Ascending aorta (tissue), 2 donors: ENCODE measurements around the gene SEMA4C. TPM values are rescaled to one million over a fixed set of nuclear protein-coding genes. Genes with fewer than 3 reads are reported as not detected.

Source experiments
- DNase-seq, 2 donors: peaks; one replicate each; pipeline ENCODE4 v3.0.0-alpha.2; 2019; ENCODE audit warnings: low spot score in 2 of 2
- H3K27ac ChIP-seq, 2 donors: fragments of 200-600 bp; sonication (generic); one replicate each; pipeline ENCODE4 v1.5.1; 2016 to 2017; ENCODE audit warnings: mild to moderate bottlenecking in 1 of 2
- H3K27me3 ChIP-seq: fragments of 200-600 bp; sonication (generic); one replicate; pipeline ENCODE4 v1.5.1; 2017
- H3K36me3 ChIP-seq, 2 donors: fragments of 200-600 bp; sonication (generic); one replicate each; pipeline ENCODE4 v1.5.1; 2016
- H3K4me1 ChIP-seq, 2 donors: fragments of 200-600 bp; sonication (generic); one replicate each; pipeline ENCODE4 v1.5.1; 2016 to 2017; ENCODE audit warnings: mild to moderate bottlenecking in 1 of 2
- H3K4me3 ChIP-seq, 2 donors: fragments of 200-600 bp; sonication (generic); one replicate each; pipeline ENCODE4 v1.5.1; 2016 to 2017; ENCODE audit warnings: mild to moderate bottlenecking in 1 of 2
- H3K9me3 ChIP-seq, 2 donors: fragments of 200-600 bp; sonication (generic); one replicate each; pipeline ENCODE4 v1.5.1; 2016
- CTCF ChIP-seq, 3 experiments: fragments of 200-600 bp in 2 of 3; fragments of 450-650 bp in 1 of 3; sonication (generic) in 2 of 3; IDR thresholded peaks; one replicate each; pipeline ENCODE4 v1.5.1; 2016 to 2019; ENCODE audit warnings: antibody characterized with exemption in 3 of 3, mild to moderate bottlenecking in 1 of 3, moderate library complexity in 1 of 3
- intact Hi-C: fragments of 100-400 bp; cut with DNase I; formaldehyde crosslinking; loops from one replicate; pipeline ENCODE4 v1.15.1; 2023
- total RNA-seq: library from RNA; depleted of rRNA; stranded (reverse); fragments of >200 nt; gene quantifications from one replicate; pipeline ENCODE4 v1.1.0, GENCODE V29; 2016

The SEMA4C gene
- total RNA-seq, 1 donor from 2014 or later = 56.9 TPM

DNA sequence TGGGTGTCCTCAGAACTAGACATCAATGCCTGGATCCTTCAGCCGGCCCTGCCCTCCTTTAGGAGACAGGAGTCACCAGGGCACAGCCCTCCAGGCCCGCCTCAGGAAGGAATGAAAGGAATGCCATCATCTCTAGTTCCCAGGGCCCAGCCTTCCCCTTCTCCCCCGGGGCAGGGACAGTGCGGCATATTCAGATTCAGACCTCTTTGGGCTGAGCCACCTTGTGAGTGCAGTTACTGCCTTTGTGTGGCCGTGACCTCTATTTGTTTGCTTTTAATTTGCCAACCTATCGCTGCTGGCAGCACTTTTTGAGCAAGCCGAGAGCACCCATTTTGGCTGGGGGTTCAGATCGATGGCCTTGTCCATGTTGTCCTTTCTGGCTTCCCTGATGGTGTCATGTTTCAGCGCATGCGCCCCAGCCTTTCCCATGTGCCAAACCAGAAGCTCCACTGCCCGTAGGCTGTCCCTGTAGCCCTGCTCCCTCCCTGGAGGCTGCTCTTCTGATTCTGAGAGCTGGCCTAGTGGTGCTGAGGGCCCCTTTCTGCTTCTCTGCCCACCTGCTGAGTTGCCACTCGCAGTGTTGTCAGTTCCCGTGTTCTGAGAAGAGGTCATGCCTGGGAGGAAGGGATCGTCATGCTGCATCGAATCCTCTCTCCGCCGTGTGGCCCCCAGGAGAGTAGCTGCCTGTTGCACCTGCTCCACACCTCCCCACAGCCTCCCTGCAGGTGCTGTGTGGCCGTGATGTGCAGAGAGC, 36.9 kb downstream of the SEMA4C start:
- no peak for DNase-seq
- H3K36me3 ChIP-seq = peaks cover 51 to 61% of the 10 kb centered on the region in 2 donors
- no peaks in the 10 kb centered on the region for H3K27me3 ChIP-seq
- intact Hi-C loops = no loop called here
- no peaks in the 10 kb centered on the region for H3K9me3 ChIP-seq
- TF ChIP-seq CTCF (IDR thresholded peaks at IDR 0.05) = no peak
- peak overlapping the region in 1 of 2 donors; percentile 6 for H3K27ac ChIP-seq
- H3K4me3 ChIP-seq = no peak overlapping the region
- H3K4me1 ChIP-seq = no peaks in the 10 kb centered on the region

GRCh38 chr2:96832408-96832753, 37.5 kb downstream of the SEMA4C start:
- Histone ChIP-seq H3K36me3 (peaks cover 55 to 62% of the 10 kb centered on the region in 2 donors), H3K27me3 (no peaks in the 10 kb centered on the region), H3K4me1 (no peaks in the 10 kb centered on the region), H3K4me3 (no peak overlapping the region), H3K9me3 (no peaks in the 10 kb centered on the region), H3K27ac (no peak overlapping the region)
- intact Hi-C loops = no loop called here
- no peak for DNase-seq
- TF ChIP-seq CTCF (IDR thresholded peaks at IDR 0.05) = no peak

- TF ChIP-seq CTCF (IDR thresholded peaks at IDR 0.05) = no peak
- Histone ChIP-seq H3K36me3 (peaks cover 58 to 67% of the 10 kb centered on the region in 2 donors), H3K9me3 (no peaks in the 10 kb centered on the region), H3K27ac (no peak overlapping the region), H3K4me3 (no peak overlapping the region), H3K4me1 (no peaks in the 10 kb centered on the region), H3K27me3 (no peaks in the 10 kb centered on the region)
- DNase-seq = no peak
- intact Hi-C loops = no loop called here
These were observed 38.2 kb downstream of the SEMA4C start for GRCh38 chr2:96831679-96832078.

DNA sequence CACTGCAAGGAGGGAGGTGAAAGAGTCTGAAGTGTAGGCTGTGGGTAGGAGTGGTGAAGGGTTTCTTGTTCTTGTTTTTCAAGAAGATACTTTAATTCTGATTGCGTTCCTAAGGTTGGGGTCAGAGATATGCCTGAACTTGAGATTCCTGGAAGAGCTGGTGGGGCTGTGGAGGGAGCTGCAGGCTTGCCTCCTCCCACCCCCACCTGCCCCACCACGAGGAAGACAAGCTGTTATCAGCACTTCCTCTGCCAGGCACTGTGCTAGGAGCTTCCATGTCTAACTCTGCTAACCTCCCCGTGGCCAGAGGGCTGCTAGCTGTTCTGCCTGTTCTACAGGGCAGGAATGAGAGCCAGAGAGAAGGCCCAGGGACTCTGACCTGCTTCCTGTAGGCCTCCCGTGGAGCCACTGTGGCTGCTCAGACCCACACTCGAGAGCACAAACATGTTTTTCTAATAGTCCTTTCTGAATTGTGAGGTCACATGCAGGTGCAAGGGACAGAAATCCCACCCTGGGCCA, 39.8 kb downstream of the SEMA4C start:
- no peak for DNase-seq
- no peak for TF ChIP-seq CTCF (IDR thresholded peaks at IDR 0.05)
- H3K36me3 ChIP-seq = peaks cover 68 to 81% of the 10 kb centered on the region in 2 donors
- H3K4me3 ChIP-seq = no peak overlapping the region
- intact Hi-C loops = no loop called here
- H3K27ac ChIP-seq = no peak overlapping the region
- H3K9me3 ChIP-seq = no peaks in the 10 kb centered on the region
- H3K4me1 ChIP-seq = no peaks in the 10 kb centered on the region
- H3K27me3 ChIP-seq = no peaks in the 10 kb centered on the region

DNA sequence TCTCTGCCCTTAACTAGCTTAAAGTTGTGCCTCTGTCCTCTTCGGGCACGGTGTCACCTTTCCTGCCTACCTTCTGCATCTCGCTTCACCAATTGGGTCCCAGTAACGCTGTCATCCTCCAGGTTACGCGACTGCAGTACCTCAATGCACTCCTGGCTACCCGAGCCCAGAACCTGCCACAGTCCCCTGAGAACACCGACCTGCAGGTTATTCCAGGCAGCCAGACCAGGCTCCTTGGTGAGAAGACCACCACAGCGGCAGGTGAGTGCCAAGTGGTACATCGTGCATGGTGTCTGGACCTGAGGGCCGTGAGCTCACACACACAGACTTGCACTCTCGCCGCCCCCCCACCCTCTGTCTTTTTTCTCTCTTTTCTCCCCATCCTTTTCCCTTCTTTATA, 41.0 kb downstream of the SEMA4C start:
- no peak for DNase-seq
- TF ChIP-seq CTCF (IDR thresholded peaks at IDR 0.05) = no peak

More for the DNA sequence above, 41.0 kb downstream of the SEMA4C start:
- Histone ChIP-seq H3K36me3 (peaks cover 73 to 85% of the 10 kb centered on the region in 2 donors), H3K4me1 (no peaks in the 10 kb centered on the region), H3K27me3 (no peaks in the 10 kb centered on the region), H3K27ac (no peak overlapping the region), H3K4me3 (no peak overlapping the region), H3K9me3 (no peaks in the 10 kb centered on the region)
- intact Hi-C loops = no loop called here
